DOHH2 (cell line): ENCODE measurements around the gene EIF4E2.

ENCODE experiments used
- CTCF ChIP-seq: fragments of 200-600 bp; sonication (generic); IDR thresholded peaks from one replicate; pipeline ENCODE4 v1.5.1; 2014; ENCODE audit warnings: antibody characterized with exemption, mild to moderate bottlenecking, low read depth, low read length; ENCODE audit not compliant: poor library complexity, severe bottlenecking
- EZH2phosphoT487 ChIP-seq: fragments of 200-600 bp; sonication (generic); IDR thresholded peaks from 2 replicates; pipeline ENCODE4 v1.6.1; 2017; ENCODE audit warnings: borderline replicate concordance, mild to moderate bottlenecking, antibody characterized with exemption, low read length, moderate library complexity, mixed read lengths

- TF ChIP-seq CTCF = no peak
- TF ChIP-seq EZH2phosphoT487 = no peak
Measured at GRCh38 chr2:232538671-232539070, 11.8 kb upstream of the EIF4E2 start.
